Measurements from ENCODE around the gene PIK3C3. TPM values are rescaled to one million over a fixed set of nuclear protein-coding genes. Genes with fewer than 3 reads are reported as not detected.

PIK3C3 gene
- total RNA-seq, 2 donors from 2014 or later = 56.3 to 74.4 TPM

DNA sequence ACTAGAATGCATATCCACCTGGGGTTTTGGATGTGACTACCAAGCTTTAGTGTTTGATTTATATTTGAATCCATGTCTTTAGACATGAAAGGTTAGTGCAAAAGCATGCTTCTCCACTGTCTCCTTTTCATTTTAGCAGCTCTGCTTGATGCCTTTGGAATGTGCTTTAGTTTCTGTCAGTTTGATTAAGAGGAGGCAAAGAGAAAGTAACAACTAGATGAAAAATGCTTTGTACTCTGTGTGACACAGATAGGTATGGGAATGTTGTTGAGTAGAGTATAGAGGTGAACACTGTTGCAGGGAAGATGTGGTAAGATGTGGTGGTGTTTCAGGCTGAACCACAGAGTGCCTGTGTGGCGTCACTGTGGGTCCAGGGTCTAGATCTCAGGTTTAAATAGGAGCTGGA is 19.8 kb downstream of the PIK3C3 start:
- H3K9me3 Mint-ChIP-seq = no peaks in the 10 kb centered on the region

GRCh38 chr18:41975284-41975683 is 20.2 kb downstream of the PIK3C3 start:
- Mint-ChIP-seq H3K9me3 (no peaks in the 10 kb centered on the region), H3K27ac (no peak overlapping the region), H3K4me3 (no peak overlapping the region), H3K4me1 (ENCODE audit: low read depth in 2 of 2) (peaks cover 21 to 35% of the 10 kb centered on the region in 2 donors), H3K27me3 (no peaks in the 10 kb centered on the region), H3K36me3 (peaks cover 5% of the 10 kb centered on the region)
- DNase-seq (ENCODE audit: low spot score) = no peak
- no peak for ATAC-seq

More for the DNA sequence above, 19.8 kb downstream of the PIK3C3 start:
- Mint-ChIP-seq H3K27me3 (no peaks in the 10 kb centered on the region), H3K27ac (no peak overlapping the region), H3K4me3 (no peak overlapping the region), H3K4me1 (ENCODE audit: low read depth in 2 of 2) (peaks cover 25 to 39% of the 10 kb centered on the region in 2 donors), H3K36me3 (peaks cover 9% of the 10 kb centered on the region)
- no peak for DNase-seq (ENCODE audit: low spot score)
- no peak for ATAC-seq

DNA sequence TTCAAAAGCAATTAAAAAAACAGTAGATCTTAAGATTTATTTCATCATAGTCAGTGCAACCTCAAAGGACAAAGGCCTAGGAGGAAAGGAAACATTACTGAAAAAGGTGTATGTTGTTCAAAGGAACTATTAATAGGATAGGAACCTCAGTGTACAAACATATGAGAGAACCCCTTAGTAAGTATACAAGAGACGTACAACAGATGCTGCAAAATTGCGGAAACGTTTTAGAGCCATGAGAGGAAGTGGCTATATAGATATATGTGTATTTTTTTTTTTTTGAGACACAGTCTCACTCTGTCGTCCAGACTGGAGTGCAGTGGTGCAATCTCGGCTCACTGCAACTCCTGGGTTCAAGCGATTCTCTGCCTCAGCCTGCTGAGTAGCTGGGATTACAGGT is 22.2 kb downstream of the PIK3C3 start:
- peaks cover 21 to 30% of the 10 kb centered on the region in 2 donors for H3K4me1 Mint-ChIP-seq (ENCODE audit: low read depth in 2 of 2)
- no peak for DNase-seq (ENCODE audit: low spot score)
- ATAC-seq = no peak
- H3K27ac Mint-ChIP-seq = no peak overlapping the region
- no peak overlapping the region for H3K4me3 Mint-ChIP-seq
- H3K9me3 Mint-ChIP-seq = no peaks in the 10 kb centered on the region
- no peaks in the 10 kb centered on the region for H3K36me3 Mint-ChIP-seq
- no peaks in the 10 kb centered on the region for H3K27me3 Mint-ChIP-seq

DNA sequence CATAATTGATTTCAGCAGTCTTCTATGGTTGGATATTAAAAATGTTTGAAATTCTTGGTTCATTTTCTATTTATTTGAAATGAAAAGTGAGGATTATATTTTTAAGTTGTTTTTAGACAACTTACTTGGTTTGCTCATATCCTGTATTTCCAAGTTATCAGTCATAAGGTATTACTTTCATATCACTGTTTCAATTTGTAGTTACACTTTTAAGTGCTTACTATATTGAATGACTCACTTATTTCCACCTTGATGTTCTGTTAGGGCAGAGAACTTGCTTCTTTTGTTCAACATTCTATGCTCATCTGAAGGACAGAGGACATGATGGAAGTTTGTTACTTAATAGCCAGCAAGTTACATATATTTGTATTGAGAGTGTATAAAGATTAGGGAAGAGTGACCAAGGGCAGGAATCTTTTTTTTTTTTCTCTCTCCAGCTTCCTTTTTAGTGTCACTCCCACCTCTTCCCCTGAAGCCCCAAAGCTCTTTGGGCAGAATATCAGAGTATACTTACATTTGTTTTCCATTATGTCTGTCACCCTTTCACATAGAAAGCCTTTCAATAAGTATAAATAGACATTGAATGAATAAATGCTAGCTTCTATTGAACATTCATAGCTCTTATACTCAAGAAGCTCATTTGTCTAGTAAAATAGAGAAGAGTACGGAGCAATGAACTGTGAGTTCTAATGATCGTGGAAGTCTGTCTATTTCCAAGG is 28.1 kb downstream of the PIK3C3 start:
- H3K36me3 Mint-ChIP-seq = no peaks in the 10 kb centered on the region
- no peaks in the 10 kb centered on the region for H3K27me3 Mint-ChIP-seq
- DNase-seq (ENCODE audit: low spot score) = no peak
- H3K4me1 Mint-ChIP-seq (ENCODE audit: low read depth in 2 of 2) = peaks cover 13 to 16% of the 10 kb centered on the region in 2 donors
- H3K27ac Mint-ChIP-seq = peak overlapping the region; percentile 23 to 64
- H3K4me3 Mint-ChIP-seq = no peak overlapping the region
- peak in 1 of 2 donors; percentile 77 for ATAC-seq
- H3K9me3 Mint-ChIP-seq = no peaks in the 10 kb centered on the region

- Mint-ChIP-seq H3K36me3 (peaks cover 5% of the 10 kb centered on the region), H3K27ac (no peak overlapping the region), H3K4me1 (ENCODE audit: low read depth in 2 of 2) (peaks cover 13 to 16% of the 10 kb centered on the region in 2 donors), H3K9me3 (no peaks in the 10 kb centered on the region), H3K4me3 (no peak overlapping the region), H3K27me3 (no peaks in the 10 kb centered on the region)
- DNase-seq (ENCODE audit: low spot score) = no peak
- ATAC-seq = no peak
Observed at GRCh38 chr18:41985914-41986313, 30.9 kb downstream of the PIK3C3 start.

- Mint-ChIP-seq H3K4me1 (ENCODE audit: low read depth in 2 of 2) (peaks cover 12 to 17% of the 10 kb centered on the region in 2 donors), H3K4me3 (no peak overlapping the region), H3K9me3 (no peaks in the 10 kb centered on the region), H3K27ac (no peak overlapping the region), H3K36me3 (peaks cover 16% of the 10 kb centered on the region), H3K27me3 (no peaks in the 10 kb centered on the region)
- ATAC-seq (no peak), DNase-seq (ENCODE audit: low spot score) (no peak)
Observed at GRCh38 chr18:41989508-41989907, 34.5 kb downstream of the PIK3C3 start.

DNA sequence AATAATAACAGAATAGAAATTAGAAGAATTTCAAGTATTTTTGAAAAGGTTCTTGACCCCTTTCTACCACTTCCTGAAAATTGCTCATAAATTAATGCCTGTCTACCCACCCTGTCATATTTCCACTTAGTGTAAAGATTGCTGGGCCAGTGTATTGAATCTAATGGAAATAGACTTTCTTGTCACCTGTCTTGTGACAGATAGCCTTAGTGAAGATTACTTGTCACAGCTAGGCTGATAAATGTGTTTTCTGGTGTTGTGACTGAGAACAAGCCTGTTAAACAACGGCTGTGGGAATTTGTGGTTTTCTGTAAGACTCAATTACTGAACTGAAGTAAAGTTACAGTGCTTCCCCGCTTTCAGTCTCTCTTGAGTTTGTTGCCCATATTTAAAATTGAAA is 37.0 kb downstream of the PIK3C3 start:
- DNase-seq (ENCODE audit: low spot score) (no peak), ATAC-seq (peak in 1 of 2 donors; percentile 77)
- Mint-ChIP-seq H3K27me3 (no peaks in the 10 kb centered on the region), H3K4me3 (peak overlapping the region; percentile 53), H3K4me1 (ENCODE audit: low read depth in 2 of 2) (peaks cover 10 to 17% of the 10 kb centered on the region in 2 donors), H3K9me3 (no peaks in the 10 kb centered on the region), H3K36me3 (peaks cover 27% of the 10 kb centered on the region), H3K27ac (peak overlapping the region; percentile 34 to 56)

DNA sequence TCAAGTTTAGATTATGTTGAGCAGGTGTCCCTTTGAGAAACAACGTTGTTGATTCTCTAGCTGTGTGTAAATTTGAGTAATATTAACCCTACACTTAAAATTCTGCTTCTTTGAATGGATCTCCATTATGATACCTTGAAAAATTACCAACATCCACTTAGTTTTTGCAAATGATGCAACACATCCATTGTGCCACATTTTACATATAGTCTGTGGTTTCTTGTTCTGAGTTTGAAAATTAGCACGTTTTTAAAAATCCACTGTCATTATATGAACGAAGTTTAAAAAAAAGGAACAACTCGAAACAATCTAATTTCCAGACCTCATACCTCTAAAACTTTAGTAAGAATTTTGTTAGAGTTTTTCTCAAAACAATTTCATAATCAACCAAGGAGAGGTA is 37.7 kb downstream of the PIK3C3 start:
- Mint-ChIP-seq H3K4me1 (ENCODE audit: low read depth in 2 of 2) (peaks cover 10 to 17% of the 10 kb centered on the region in 2 donors), H3K4me3 (peak overlapping the region; percentile 53), H3K9me3 (no peaks in the 10 kb centered on the region), H3K27me3 (no peaks in the 10 kb centered on the region), H3K36me3 (peaks cover 34% of the 10 kb centered on the region), H3K27ac (peak overlapping the region; percentile 34 to 56)
- ATAC-seq (peak; percentile 15 to 57), DNase-seq (ENCODE audit: low spot score) (no peak)

DNA sequence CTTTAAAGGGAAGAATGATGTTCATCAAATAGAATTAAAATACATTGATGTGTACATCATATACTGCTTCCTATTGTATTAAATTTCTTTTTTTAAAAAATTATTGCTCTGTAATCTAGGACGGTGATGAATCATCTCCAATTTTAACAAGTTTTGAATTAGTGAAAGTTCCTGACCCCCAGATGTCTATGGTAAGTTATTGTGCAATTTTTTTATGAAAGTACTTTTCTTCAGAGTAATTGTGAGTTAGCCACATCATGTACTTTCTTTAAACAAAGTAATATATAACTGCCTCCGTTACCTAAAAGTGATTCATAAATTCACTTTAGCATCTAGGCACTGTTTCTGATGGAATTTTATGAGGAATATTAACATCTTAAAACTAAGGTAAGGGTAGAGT is 38.1 kb downstream of the PIK3C3 start:
- peaks cover 34% of the 10 kb centered on the region for H3K36me3 Mint-ChIP-seq
- no peaks in the 10 kb centered on the region for H3K9me3 Mint-ChIP-seq
- H3K4me1 Mint-ChIP-seq (ENCODE audit: low read depth in 2 of 2) = peaks cover 10 to 17% of the 10 kb centered on the region in 2 donors
- no peaks in the 10 kb centered on the region for H3K27me3 Mint-ChIP-seq
- no peak for DNase-seq (ENCODE audit: low spot score)
- peak overlapping the region; percentile 53 for H3K4me3 Mint-ChIP-seq
- ATAC-seq = peak; percentile 36 to 53
- H3K27ac Mint-ChIP-seq = peak overlapping the region; percentile 34 to 56

- no peak for ATAC-seq
- H3K27ac Mint-ChIP-seq = no peak overlapping the region
- H3K36me3 Mint-ChIP-seq = peaks cover 43% of the 10 kb centered on the region
Observed at GRCh38 chr18:41996020-41996419, 41.0 kb downstream of the PIK3C3 start.

GRCh38 chr18:41999751-42000150 is 44.7 kb downstream of the PIK3C3 start:
- no peaks in the 10 kb centered on the region for H3K9me3 Mint-ChIP-seq
- DNase-seq (ENCODE audit: low spot score) (no peak), ATAC-seq (no peak)
- no peaks in the 10 kb centered on the region for H3K27me3 Mint-ChIP-seq
- no peak overlapping the region for H3K27ac Mint-ChIP-seq
- H3K4me1 Mint-ChIP-seq (ENCODE audit: low read depth in 2 of 2) = peaks cover 0 to 5% of the 10 kb centered on the region in 2 donors
- peaks cover 53% of the 10 kb centered on the region for H3K36me3 Mint-ChIP-seq
- H3K4me3 Mint-ChIP-seq = no peak overlapping the region

More at GRCh38 chr18:41996020-41996419, 41.0 kb downstream of the PIK3C3 start:
- Mint-ChIP-seq H3K27me3 (no peaks in the 10 kb centered on the region), H3K4me3 (no peak overlapping the region), H3K4me1 (ENCODE audit: low read depth in 2 of 2) (peaks cover 10 to 17% of the 10 kb centered on the region in 2 donors), H3K9me3 (no peaks in the 10 kb centered on the region)
- DNase-seq (ENCODE audit: low spot score) = no peak

GRCh38 chr18:42001801-42002200 is 46.8 kb downstream of the PIK3C3 start:
- Mint-ChIP-seq H3K27ac (no peak overlapping the region), H3K9me3 (no peaks in the 10 kb centered on the region), H3K4me1 (ENCODE audit: low read depth in 2 of 2) (peaks cover 0 to 5% of the 10 kb centered on the region in 2 donors), H3K27me3 (no peaks in the 10 kb centered on the region), H3K4me3 (no peak overlapping the region), H3K36me3 (peaks cover 46% of the 10 kb centered on the region)
- DNase-seq (ENCODE audit: low spot score) (no peak), ATAC-seq (no peak)

- Mint-ChIP-seq H3K4me3 (no peak overlapping the region), H3K27me3 (no peaks in the 10 kb centered on the region), H3K9me3 (no peaks in the 10 kb centered on the region), H3K27ac (no peak overlapping the region), H3K4me1 (ENCODE audit: low read depth in 2 of 2) (peaks cover 0 to 5% of the 10 kb centered on the region in 2 donors), H3K36me3 (peaks cover 35% of the 10 kb centered on the region)
- ATAC-seq (no peak), DNase-seq (ENCODE audit: low spot score) (no peak)
Observed at GRCh38 chr18:42004653-42005052, 49.6 kb downstream of the PIK3C3 start.

GRCh38 chr18:42005782-42006181 is 50.7 kb downstream of the PIK3C3 start:
- Mint-ChIP-seq H3K27ac (no peak overlapping the region), H3K36me3 (peaks cover 31% of the 10 kb centered on the region), H3K4me1 (ENCODE audit: low read depth in 2 of 2) (peaks cover 0 to 8% of the 10 kb centered on the region in 2 donors), H3K4me3 (no peak overlapping the region), H3K9me3 (no peaks in the 10 kb centered on the region), H3K27me3 (no peaks in the 10 kb centered on the region)
- DNase-seq (ENCODE audit: low spot score) (no peak), ATAC-seq (no peak)
